ENCODE data around the gene IL1RAP.

GRCh38 chr3:190618330-190619030 lies 104.6 kb downstream of the IL1RAP start:
- TF ChIP-seq POLR2AphosphoS5 (IDR thresholded peaks at IDR 0.05) (no peak), CTCF (IDR thresholded peaks at IDR 0.05) (no peak), POLR2A (IDR thresholded peaks at IDR 0.05) (no peak)

Data from prostate gland (tissue), 2 donors.